D721Med (cell line): ENCODE measurements around the gene CDC42BPG.
"Not testable (repeated sequence)": the region's sequence is repeated elsewhere in the genome, so short reads cannot be mapped to it uniquely, and the experiment has no call there.

Source experiments
- DNase-seq: peaks from one replicate; pipeline ENCODE4 v3.0.0; 2011; ENCODE audit warnings: low spot score; ENCODE audit not compliant: insufficient read length
- FAIRE-seq: peaks from 2 replicates; lab custom pipeline; 2011; peaks lifted over from hg19 to GRCh38; lab: Jason Lieb, UNC
- TF ChIP-seq, protein P1 (sequence below): IDR thresholded peaks from 2 replicates; pipeline ENCODE4 v1.5.1; 2012; ENCODE audit warnings: mild to moderate bottlenecking, control low read depth; ENCODE audit not compliant: insufficient read depth; ENCODE audit errors: missing control alignments

CDC42BPG gene

DNA sequence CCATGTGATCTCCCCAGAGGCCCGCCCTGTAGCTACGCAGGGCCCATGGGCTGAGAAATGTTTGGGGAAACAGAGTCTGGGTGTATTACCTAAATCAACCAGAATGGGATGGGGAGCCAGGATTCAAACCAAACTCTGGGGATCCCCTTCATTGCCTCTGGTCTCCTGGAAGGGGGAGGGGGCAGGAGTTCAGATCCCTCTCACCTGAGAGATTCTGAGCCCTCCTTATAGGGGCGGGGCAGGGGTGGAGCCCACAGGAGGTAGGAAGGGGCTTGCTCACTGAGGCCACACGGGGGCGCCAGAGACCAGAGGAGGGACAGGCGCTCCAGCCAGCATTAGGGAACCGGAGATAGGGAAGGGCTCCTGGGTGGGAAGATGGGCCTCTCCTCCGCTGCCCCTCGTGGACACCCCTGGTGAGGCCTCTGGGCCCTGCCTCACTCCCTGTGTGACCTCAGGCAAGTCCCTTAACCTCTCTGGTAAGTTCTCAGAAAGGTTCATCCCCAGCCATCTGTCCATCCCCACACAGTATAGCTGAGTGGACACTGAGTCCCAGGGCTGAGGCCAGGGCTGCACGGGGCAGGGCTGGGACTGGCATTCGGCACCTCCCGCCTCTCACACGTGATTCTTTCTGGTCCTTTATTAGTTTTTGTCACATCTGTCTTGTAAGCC is 2.7 kb upstream of the CDC42BPG start:
- FAIRE-seq, result no peak
- peak; percentile 98 for DNase-seq
- TF ChIP-seq, protein P1, sequence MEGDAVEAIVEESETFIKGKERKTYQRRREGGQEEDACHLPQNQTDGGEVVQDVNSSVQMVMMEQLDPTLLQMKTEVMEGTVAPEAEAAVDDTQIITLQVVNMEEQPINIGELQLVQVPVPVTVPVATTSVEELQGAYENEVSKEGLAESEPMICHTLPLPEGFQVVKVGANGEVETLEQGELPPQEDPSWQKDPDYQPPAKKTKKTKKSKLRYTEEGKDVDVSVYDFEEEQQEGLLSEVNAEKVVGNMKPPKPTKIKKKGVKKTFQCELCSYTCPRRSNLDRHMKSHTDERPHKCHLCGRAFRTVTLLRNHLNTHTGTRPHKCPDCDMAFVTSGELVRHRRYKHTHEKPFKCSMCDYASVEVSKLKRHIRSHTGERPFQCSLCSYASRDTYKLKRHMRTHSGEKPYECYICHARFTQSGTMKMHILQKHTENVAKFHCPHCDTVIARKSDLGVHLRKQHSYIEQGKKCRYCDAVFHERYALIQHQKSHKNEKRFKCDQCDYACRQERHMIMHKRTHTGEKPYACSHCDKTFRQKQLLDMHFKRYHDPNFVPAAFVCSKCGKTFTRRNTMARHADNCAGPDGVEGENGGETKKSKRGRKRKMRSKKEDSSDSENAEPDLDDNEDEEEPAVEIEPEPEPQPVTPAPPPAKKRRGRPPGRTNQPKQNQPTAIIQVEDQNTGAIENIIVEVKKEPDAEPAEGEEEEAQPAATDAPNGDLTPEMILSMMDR, result peak; percentile 97

DNA sequence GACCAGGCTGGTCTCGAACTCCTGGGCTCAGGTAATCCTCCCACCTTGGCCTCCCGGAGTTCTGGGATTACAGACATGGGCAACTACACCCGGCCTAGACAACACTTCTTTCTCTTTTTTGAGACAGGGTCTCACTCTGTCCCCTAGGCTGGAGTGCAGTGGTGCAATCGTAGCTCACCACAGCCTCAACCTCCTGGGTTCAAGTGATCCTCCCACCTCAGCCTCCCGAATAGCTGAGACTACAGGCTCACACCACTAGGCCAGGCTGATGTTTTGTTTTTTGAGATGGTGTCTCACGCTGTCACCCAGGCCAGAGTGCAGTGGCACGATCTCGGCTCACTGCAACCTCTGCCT is 1.3 kb upstream of the CDC42BPG start:
- FAIRE-seq, DNase-seq: not testable (repeated sequence)

DNA sequence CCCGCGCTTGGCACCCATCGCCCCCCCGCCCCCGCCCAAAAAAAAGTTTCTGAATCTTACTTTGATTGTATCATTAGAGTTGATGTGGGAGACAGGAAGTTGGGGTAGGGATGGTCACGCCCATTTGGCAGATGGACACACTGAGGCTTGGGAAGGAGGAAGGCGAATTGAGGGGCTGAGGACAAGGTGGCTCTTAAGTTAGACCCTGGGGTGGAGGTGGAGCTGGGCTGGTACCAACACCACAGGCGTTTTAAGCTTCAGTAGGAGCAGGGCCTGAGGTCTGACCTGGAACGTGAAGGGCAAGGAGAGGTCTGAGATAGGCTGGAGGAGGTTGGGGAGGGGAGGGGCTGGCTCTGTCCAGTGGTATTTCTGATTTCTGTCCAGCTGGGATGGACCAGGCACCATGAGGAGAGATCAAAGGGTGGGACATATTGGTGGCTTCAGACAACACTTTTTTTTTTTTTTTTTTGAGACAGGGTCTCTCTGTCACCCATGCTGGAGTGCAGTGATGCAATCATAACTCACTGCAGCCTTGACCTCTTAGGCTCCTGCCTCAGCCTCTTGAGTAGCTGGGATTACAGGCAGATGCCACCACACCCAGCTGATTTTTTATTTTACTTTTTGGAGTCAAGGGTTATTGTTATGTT is 799 bp upstream of the CDC42BPG start:
- DNase-seq (no peak), FAIRE-seq (no peak)
- TF ChIP-seq, protein P1, result no peak

DNA sequence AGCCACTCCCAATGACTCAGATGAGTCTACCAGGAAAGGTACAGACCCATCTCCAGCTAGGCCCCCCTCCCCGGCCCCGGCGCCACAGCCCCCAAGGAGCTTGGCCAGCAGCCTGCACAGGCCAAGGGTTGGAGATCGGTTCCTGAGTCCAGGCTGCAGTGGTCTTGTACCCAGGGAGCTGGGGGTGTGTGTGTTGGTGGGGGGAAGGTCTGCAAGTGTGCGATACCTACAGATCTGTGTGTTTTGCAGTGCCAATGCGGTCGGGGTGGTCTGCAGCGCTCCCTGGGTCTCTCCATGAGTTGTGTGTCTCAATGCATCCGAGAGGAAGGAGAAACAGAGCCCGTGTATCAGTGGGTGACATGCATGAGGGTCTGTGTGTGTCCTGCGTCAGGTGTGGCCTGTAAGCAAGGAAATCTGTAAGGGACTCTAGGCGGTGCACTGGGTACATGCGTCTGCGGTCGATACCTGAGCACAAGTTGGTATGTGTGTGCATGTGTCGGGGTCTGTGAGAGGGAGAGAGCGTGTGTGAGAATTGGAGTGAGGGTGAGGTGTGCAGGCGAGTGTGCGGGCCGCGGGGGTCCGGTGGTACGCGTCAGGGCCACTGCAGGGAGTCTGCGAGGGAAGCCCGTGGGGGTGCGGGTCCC is 645 bp downstream of the CDC42BPG start:
- no peak for DNase-seq
- TF ChIP-seq, protein P1, result no peak
- FAIRE-seq, result no peak

DNA sequence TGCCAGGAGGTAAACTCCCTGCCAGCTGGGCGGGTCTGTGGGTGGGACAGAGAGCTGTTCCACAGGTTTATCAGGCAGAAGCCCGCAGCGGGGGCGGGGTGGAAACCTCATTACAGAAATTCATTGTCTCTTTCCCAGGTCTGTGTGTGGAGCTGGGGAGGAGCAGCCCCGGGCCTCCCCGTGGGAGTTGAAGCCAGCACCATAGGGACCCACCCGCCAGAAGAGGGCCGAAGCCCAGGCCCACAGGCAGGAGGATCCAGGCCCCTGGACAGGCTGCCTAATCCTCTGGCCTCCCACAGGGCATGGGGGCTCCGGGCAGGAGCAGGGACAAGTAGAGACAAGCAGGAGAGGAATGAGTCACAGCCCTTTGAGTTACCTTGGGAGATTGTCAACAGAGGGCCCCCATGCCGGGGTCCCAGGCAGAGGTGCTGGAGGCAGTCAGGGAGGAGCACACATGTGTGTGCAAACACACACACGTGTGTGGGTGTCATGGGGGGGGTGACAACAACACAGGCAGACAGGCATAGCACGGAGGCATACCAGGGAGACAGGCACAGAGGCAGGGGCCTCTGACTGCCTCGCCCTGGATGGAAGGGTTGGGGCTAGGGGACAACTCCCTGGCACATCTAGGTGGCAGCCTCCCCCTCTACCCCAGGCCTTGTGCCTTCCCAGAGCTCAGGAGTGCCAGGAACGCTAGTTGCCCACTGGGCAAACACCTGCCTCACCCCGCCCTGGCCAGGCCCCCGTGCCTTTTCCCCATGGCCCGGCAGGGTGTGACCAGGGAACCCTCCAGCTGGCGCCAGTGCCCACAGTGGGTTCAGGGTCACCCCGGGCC is 1.4 kb downstream of the CDC42BPG start:
- TF ChIP-seq, protein P1, result no peak
- DNase-seq (no peak), FAIRE-seq (no peak)

DNA sequence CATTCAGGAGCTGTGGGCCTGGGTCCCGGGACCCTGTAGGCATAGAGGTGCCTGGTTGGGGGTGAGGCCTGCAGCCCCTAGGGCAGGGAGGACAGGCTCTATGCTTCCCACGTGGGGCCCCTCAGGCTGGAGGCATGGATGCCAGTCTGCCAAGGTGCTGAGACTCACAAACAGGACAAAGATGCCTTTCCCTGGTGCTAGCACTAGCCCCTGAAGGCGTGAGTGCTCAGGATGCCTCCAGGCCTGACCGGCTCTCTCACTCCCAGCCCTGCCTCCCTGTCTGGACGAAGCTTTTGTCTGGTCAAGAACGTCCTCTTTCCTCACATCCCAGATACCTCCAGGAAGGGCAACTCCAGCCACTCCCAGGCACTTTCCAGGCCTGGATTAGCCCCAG is 2.1 kb downstream of the CDC42BPG start:
- TF ChIP-seq, protein P1, result no peak
- no peak for FAIRE-seq
- DNase-seq, result no peak
